Mesendoderm (in vitro differentiated cells): ENCODE data around the gene SCLY. TPM values are rescaled to one million over a fixed set of nuclear protein-coding genes. Genes with fewer than 3 reads are reported as not detected.

ENCODE experiments used
- DNase-seq: peaks from one replicate; pipeline ENCODE4 v3.0.0; 2013
- H2AK5ac ChIP-seq: 2 replicates; pipeline ENCODE4 v1.6.1; 2013; ENCODE audit warnings: low read length, inconsistent platforms
- H2BK120ac ChIP-seq: 2 replicates; pipeline ENCODE4 v1.6.1; 2013; ENCODE audit warnings: low read depth, mild to moderate bottlenecking, low read length, moderate library complexity, mixed read lengths
- H2BK15ac ChIP-seq: replicated peaks from 2 replicates; pipeline ENCODE4 v1.6.1; 2013; ENCODE audit warnings: low read depth, mild to moderate bottlenecking, moderate library complexity
- H2BK5ac ChIP-seq: 2 replicates; pipeline ENCODE4 v1.6.1; 2013; ENCODE audit warnings: low read length, inconsistent platforms
- H3K18ac ChIP-seq: 2 replicates; pipeline ENCODE4 v1.6.1; 2013; ENCODE audit warnings: mild to moderate bottlenecking, low read length, mixed read lengths
- H3K23ac ChIP-seq: one replicate; pipeline ENCODE4 v1.6.1; 2013; ENCODE audit warnings: low read length
- H3K27ac ChIP-seq: 2 replicates; pipeline ENCODE4 v1.5.1; 2013; ENCODE audit warnings: low read depth, mild to moderate bottlenecking, inconsistent platforms, low read length, moderate library complexity
- H3K27me3 ChIP-seq: 2 replicates; pipeline ENCODE4 v1.6.1; 2013; ENCODE audit warnings: low read length, control low read depth, mild to moderate bottlenecking, inconsistent platforms; ENCODE audit not compliant: insufficient read depth, poor library complexity
- H3K36me3 ChIP-seq: 2 replicates; pipeline ENCODE4 v1.6.1; 2013; ENCODE audit warnings: low read length, inconsistent platforms; ENCODE audit not compliant: control insufficient read depth, insufficient read depth
- H3K4ac ChIP-seq: one replicate; pipeline ENCODE4 v1.6.1; 2013; ENCODE audit warnings: low read depth, mild to moderate bottlenecking, low read length, moderate library complexity
- H3K4me1 ChIP-seq: 2 replicates; pipeline ENCODE4 v1.6.1; 2013; ENCODE audit warnings: low read depth, low read length, inconsistent platforms; ENCODE audit not compliant: control insufficient read depth
- H3K4me2 ChIP-seq: 2 replicates; pipeline ENCODE4 v1.6.1; 2013; ENCODE audit warnings: low read length
- H3K4me3 ChIP-seq: 2 replicates; pipeline ENCODE4 v1.5.1; 2013; ENCODE audit warnings: mild to moderate bottlenecking, low read length
- H3K56ac ChIP-seq: one replicate; pipeline ENCODE4 v1.6.1; 2013; ENCODE audit warnings: low read length
- H3K79me1 ChIP-seq: 2 replicates; pipeline ENCODE4 v1.6.1; 2013; ENCODE audit warnings: low read length, inconsistent platforms
- H3K79me2 ChIP-seq: 2 replicates; pipeline ENCODE4 v1.6.1; 2013; ENCODE audit warnings: mild to moderate bottlenecking, low read length; ENCODE audit not compliant: control insufficient read depth, insufficient read depth
- H3K9ac ChIP-seq: 2 replicates; pipeline ENCODE4 v1.6.1; 2013; ENCODE audit warnings: low read length, inconsistent platforms
- H4K5ac ChIP-seq: one replicate; pipeline ENCODE4 v1.6.1; 2013; ENCODE audit warnings: low read length
- H4K8ac ChIP-seq: one replicate; pipeline ENCODE4 v1.6.1; 2013; ENCODE audit warnings: low read depth, mild to moderate bottlenecking, control low read depth, low read length, moderate library complexity
- WGBS: extraction: QIAGEN DNeasy Blood & Tissue Kit; methylation state at CpG from one replicate; pipeline ENCODE4 v1.1.7; 2013; ENCODE audit warnings: low lambda C conversion rate, missing lambda C conversion rate; ENCODE audit not compliant: insufficient coverage; ENCODE audit errors: extremely low coverage; 5-methylcytosine and 5-hydroxymethylcytosine counted together
- small RNA-seq: library from polyadenylated mRNA; stranded (forward); fragments of <200 nt; extraction: miRNeasy Mini kit (QIAGEN cat#:217004); gene quantifications from one replicate; pipeline ENCODE3, GENCODE V24; 2013; ENCODE audit not compliant: insufficient read depth

SCLY gene

DNA sequence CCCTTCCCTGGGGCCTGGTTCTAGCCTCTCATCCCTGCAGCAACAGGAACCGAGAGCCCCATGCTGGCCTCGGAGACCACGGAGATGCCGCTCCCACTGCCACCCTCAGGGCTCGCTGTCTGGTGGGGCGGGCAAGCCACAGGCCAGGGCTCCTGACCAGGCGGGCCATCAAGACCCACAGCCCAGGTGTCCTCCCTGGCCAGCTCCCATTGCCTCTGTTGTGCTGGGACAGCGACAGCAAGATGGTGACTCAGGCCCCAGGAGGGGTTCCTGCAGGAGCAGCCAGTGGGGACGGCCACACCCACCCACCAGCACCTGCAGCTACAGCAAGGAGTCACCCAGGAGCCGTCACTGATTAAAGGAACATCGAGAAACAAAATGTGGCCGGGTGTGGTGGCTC lies 85.0 kb downstream of the SCLY start:
- no peaks in the 10 kb centered on the region for H3K4me1 ChIP-seq
- H3K56ac ChIP-seq: no peak overlapping the region
- H3K36me3 ChIP-seq: no peaks in the 10 kb centered on the region
- no peak overlapping the region for H2BK15ac ChIP-seq
- no peaks in the 10 kb centered on the region for H3K79me2 ChIP-seq
- no peak overlapping the region for H2BK120ac ChIP-seq
- WGBS: no CpG with 5 or more reads among the region's 12 CpGs
- no peaks in the 10 kb centered on the region for H3K79me1 ChIP-seq
- no peak overlapping the region for H3K9ac ChIP-seq
- H3K27me3 ChIP-seq: no peaks in the 10 kb centered on the region
- no peak overlapping the region for H3K4ac ChIP-seq
- no peak for DNase-seq
- no peak overlapping the region for H3K23ac ChIP-seq
- H3K4me2 ChIP-seq: no peak overlapping the region
- no peak overlapping the region for H4K5ac ChIP-seq
- no peak overlapping the region for H2BK5ac ChIP-seq
- H3K4me3 ChIP-seq: no peak overlapping the region
- H3K18ac ChIP-seq: no peak overlapping the region
- no peak overlapping the region for H3K27ac ChIP-seq
- H2AK5ac ChIP-seq: no peak overlapping the region
- no peak overlapping the region for H4K8ac ChIP-seq

DNA sequence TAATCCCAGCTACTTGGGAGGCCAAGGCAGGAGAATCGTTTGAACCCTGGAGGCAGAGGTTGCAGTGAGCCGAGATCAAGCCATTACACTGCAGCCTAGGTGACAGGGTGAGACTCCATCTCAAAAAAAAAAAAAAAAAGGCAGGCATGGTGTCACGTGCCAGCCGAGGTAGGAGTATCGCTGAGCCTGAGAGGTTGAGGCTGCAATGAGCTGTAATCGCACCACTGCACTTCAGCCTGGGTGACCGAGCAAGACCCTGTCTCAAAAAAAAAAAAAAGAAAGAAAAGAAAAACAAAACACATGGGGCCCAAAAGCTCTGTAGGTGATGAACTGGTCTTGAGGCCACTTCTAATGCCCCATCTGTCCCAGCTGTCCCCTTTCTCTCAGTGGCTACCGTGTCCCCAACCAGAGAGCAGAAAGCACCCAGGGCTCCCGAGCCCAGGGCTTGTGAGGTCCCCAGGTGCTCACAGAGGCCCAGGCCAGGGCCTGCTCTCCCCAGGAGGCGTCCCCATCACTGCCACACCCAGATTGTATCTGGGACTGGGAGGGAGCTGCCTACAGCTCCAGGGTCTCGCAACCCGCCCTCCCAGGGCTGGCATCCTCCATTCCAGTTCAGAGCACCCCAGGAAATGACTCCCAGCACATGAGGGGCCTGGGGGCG lies 86.2 kb downstream of the SCLY start:
- H3K4me2 ChIP-seq: no peak overlapping the region
- no peak overlapping the region for H3K4me3 ChIP-seq
- no peaks in the 10 kb centered on the region for H3K27me3 ChIP-seq
- no peaks in the 10 kb centered on the region for H3K79me2 ChIP-seq
- no peak overlapping the region for H2BK120ac ChIP-seq
- no peak overlapping the region for H2BK5ac ChIP-seq
- no peak overlapping the region for H3K9ac ChIP-seq
- no peak overlapping the region for H2AK5ac ChIP-seq
- H3K18ac ChIP-seq: no peak overlapping the region
- H3K56ac ChIP-seq: no peak overlapping the region
- H3K36me3 ChIP-seq: no peaks in the 10 kb centered on the region
- no peak overlapping the region for H2BK15ac ChIP-seq
- H4K8ac ChIP-seq: no peak overlapping the region
- H4K5ac ChIP-seq: no peak overlapping the region
- no peak for DNase-seq
- WGBS: no CpG with 5 or more reads among the region's 13 CpGs
- no peak overlapping the region for H3K4ac ChIP-seq
- no peaks in the 10 kb centered on the region for H3K4me1 ChIP-seq
- H3K23ac ChIP-seq: no peak overlapping the region
- H3K27ac ChIP-seq: no peak overlapping the region
- no peaks in the 10 kb centered on the region for H3K79me1 ChIP-seq

DNA sequence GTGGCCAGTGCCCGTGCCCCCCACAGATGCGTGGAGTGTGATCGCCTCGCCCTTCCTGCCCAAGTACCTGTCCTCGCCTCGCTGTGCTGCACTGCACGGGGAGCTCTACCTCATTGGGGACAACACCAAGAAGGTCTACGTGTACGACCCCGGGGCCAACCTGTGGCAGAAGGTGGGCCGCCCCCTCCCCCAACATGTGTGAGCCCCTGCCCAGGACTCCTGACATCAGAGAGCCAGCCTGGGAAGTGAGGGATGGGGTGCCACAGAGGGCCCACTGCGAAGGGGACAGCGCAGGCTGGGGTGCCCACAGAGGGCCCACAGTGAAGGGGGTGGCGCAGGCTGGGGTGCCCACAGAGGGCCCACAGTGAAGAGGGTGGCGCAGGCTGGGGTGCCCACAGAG lies 88.2 kb downstream of the SCLY start:
- no peak overlapping the region for H3K23ac ChIP-seq
- no peak overlapping the region for H3K4me3 ChIP-seq
- no peak overlapping the region for H2BK15ac ChIP-seq
- no peak overlapping the region for H2BK5ac ChIP-seq
- no peak overlapping the region for H2AK5ac ChIP-seq
- H3K4me2 ChIP-seq: no peak overlapping the region
- no peaks in the 10 kb centered on the region for H3K27me3 ChIP-seq
- no peak overlapping the region for H4K5ac ChIP-seq
- DNase-seq: no peak
- no peaks in the 10 kb centered on the region for H3K4me1 ChIP-seq
- no peak overlapping the region for H3K9ac ChIP-seq
- no peaks in the 10 kb centered on the region for H3K36me3 ChIP-seq
- no peak overlapping the region for H3K18ac ChIP-seq
- no peak overlapping the region for H3K27ac ChIP-seq
- H3K79me2 ChIP-seq: no peaks in the 10 kb centered on the region
- H3K56ac ChIP-seq: no peak overlapping the region
- WGBS: no CpG with 5 or more reads among the region's 15 CpGs
- H4K8ac ChIP-seq: no peak overlapping the region
- H3K79me1 ChIP-seq: no peaks in the 10 kb centered on the region
- no peak overlapping the region for H3K4ac ChIP-seq
- H2BK120ac ChIP-seq: no peak overlapping the region

Small RNA genes lying within 50 kb of the gene (small RNA-seq; reads per million reads assigned to genes)
- not detected for gene RNU6-1333P
